Measurements from ENCODE around the gene PPP2CA. TPM values are rescaled to one million over a fixed set of nuclear protein-coding genes. Genes with fewer than 3 reads are reported as not detected.

PPP2CA gene
- total RNA-seq, 1 donor from 2014 or later = 126 TPM

DNA sequence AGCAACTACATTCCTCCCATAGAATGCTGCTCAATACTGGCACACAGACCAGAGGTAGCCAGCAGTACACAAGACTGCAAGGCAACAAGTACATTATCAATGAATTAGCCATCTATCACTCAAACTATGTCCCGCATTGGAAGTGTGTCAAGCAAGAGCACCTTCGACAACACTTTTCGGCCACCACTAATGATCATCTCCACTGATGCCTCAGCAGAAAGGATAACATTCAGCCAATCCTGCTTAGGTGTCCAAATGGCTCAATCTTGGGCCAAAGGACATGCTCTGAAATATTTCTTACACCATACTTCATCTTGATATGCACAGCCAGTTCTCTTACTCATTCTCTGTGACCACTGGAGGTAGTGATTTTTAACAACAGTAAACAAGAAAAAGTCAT lies 74.2 kb downstream of the PPP2CA start:
- Mint-ChIP-seq H3K9me3 (no peaks in the 10 kb centered on the region), H3K4me3 (no peak overlapping the region), H3K36me3 (peaks cover 33% of the 10 kb centered on the region), H3K4me1 (peaks cover 2% of the 10 kb centered on the region), H3K27ac (no peak overlapping the region), H3K27me3 (ENCODE audit: low read depth) (no peaks in the 10 kb centered on the region)
- DNase-seq (ENCODE audit: low spot score in 2 of 2, unreplicated experiment in 2 of 2) = no peak
- TF ChIP-seq, protein P1, sequence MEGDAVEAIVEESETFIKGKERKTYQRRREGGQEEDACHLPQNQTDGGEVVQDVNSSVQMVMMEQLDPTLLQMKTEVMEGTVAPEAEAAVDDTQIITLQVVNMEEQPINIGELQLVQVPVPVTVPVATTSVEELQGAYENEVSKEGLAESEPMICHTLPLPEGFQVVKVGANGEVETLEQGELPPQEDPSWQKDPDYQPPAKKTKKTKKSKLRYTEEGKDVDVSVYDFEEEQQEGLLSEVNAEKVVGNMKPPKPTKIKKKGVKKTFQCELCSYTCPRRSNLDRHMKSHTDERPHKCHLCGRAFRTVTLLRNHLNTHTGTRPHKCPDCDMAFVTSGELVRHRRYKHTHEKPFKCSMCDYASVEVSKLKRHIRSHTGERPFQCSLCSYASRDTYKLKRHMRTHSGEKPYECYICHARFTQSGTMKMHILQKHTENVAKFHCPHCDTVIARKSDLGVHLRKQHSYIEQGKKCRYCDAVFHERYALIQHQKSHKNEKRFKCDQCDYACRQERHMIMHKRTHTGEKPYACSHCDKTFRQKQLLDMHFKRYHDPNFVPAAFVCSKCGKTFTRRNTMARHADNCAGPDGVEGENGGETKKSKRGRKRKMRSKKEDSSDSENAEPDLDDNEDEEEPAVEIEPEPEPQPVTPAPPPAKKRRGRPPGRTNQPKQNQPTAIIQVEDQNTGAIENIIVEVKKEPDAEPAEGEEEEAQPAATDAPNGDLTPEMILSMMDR (IDR thresholded peaks at IDR 0.05; ENCODE audit: unreplicated experiment) = no peak

DNA sequence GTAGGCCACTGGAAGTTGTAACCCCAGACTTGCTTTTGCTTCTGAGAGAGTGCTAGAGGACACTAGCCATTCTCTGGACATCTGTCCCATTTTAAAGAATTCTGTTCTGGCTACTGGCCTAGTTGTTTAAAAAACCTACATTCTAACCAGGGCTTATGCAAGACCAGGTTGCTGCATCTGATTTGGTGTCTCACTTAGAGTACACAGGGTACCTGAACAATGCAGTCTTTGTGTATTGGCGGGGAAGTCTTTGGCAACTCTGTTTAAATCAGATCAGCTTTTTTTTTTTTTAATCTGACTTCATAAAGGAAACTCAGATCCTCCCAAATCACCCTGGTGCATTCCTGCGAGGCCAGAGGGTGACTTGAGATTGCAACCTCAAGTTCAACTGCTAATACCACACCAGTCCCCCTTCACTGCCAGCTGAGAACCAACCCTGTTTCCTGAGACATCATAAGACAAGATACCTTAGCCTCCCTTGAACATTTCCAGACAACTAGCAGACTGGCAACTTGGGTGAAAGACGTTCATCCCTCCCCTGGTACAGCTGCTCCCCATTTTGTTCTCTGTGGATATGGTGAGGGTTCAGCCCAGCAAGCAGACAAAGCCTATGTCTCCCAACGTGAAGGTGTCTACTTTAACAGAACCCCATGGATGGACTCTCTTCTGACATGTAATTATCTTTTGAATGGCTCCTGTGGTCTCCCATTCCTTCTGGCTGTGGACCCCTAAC lies 76.1 kb downstream of the PPP2CA start:
- H3K27me3 Mint-ChIP-seq (ENCODE audit: low read depth) = no peaks in the 10 kb centered on the region
- peak in 1 of 2 experiments; percentile 21 for DNase-seq (ENCODE audit: low spot score in 2 of 2, unreplicated experiment in 2 of 2)
- peaks cover 27% of the 10 kb centered on the region for H3K36me3 Mint-ChIP-seq
- no peak overlapping the region for H3K4me3 Mint-ChIP-seq
- no peaks in the 10 kb centered on the region for H3K9me3 Mint-ChIP-seq
- TF ChIP-seq, protein P1 (IDR thresholded peaks at IDR 0.05; ENCODE audit: unreplicated experiment) = no peak
- H3K4me1 Mint-ChIP-seq = peaks cover 3% of the 10 kb centered on the region
- peak overlapping the region; percentile 47 for H3K27ac Mint-ChIP-seq

DNA sequence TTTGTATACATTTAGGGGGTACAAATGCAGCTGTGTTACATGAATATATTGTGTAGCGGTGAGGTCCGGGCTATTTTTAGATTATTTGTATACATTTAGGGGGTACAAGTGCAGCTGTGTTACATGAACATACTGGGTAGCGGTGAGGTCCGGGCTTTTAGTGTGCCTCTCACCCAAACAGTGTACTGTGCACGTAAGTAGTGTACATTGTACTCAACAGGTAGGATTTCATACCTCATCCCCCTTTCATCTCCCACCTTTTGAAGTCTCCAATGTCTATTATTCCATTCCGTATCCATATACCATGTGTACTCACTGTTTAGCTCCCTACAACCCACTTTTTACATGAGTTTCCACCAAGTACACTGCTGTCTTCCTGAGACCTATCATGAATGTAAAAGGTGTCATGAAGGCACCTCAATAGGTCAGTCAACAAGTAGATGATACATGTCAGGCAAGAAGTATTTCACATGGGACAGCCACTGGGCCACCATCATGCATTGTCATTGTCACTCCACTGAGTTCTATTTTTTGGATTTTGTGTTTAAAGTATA lies 76.8 kb downstream of the PPP2CA start:
- TF ChIP-seq, protein P1 (IDR thresholded peaks at IDR 0.05; ENCODE audit: unreplicated experiment) = no peak
- Mint-ChIP-seq H3K4me3 (no peak overlapping the region), H3K27ac (peak overlapping the region; percentile 58), H3K9me3 (no peaks in the 10 kb centered on the region), H3K27me3 (ENCODE audit: low read depth) (no peaks in the 10 kb centered on the region), H3K36me3 (peaks cover 27% of the 10 kb centered on the region), H3K4me1 (peaks cover 10% of the 10 kb centered on the region)
- no peak for DNase-seq (ENCODE audit: low spot score in 2 of 2, unreplicated experiment in 2 of 2)

DNA sequence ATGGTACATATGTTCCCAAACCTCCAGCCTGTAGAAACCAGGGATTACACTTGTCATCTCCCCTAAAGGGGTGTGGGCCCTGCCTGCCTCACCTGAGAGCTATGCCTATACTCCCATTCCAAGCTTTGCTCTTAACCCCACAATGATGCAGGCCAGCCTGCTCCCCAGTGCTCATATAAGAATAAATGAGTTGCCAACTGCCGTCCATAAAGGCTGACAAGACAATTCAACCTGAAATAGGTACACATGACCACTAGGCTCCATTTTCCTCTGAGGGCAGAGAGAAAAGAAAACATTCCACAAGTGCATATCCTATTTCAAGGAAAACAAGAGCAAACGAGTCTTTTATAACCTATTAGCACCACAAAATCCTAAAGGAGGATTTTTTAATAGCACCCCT lies 77.6 kb downstream of the PPP2CA start:
- Mint-ChIP-seq H3K36me3 (peaks cover 20% of the 10 kb centered on the region), H3K4me3 (no peak overlapping the region), H3K27me3 (ENCODE audit: low read depth) (no peaks in the 10 kb centered on the region), H3K27ac (peak overlapping the region; percentile 33), H3K9me3 (no peaks in the 10 kb centered on the region), H3K4me1 (peaks cover 13% of the 10 kb centered on the region)
- TF ChIP-seq, protein P1 (IDR thresholded peaks at IDR 0.05; ENCODE audit: unreplicated experiment) = no peak
- DNase-seq (ENCODE audit: low spot score in 2 of 2, unreplicated experiment in 2 of 2) = peak in 1 of 2 experiments; percentile 36

DNA sequence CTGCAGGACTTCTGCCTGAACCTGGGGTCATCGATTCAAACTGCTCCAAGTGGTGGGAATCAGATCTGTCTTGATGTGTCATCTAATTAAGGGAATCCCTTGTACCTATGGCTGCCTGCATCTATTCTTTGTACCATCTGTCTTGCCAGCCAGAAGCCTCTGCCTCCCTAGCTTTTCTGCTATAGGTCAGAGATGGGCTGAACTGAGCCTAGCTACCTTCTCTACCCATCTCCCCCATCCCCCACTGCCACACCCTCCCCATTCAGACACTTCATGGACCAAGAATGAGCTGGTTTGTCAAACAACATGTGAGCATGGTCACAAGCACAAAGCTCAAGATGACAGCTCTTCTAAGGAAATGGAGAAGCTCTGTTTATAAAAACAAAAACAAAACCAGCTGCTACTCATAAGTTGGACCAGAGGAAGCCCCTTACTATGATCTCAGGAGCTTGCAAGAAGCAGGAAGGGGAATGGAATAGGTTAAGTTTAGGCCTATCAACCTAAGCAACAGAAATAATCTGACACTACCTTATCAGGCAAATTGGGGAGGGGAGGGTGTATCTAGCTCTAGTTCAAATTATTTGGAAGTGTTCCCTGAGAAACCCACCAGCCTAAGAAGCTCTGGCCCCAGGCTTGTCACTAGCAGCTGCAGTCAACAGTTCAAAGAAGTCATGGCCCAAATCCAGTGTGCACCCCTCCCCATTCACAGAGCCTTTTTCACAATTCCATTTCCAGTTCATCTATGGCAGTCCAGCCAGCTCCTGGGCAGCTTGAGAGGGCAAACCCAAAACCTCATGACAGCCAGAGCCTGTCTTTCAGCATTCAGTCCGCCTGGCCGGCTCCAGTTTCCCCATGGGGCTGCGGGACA lies 79.0 kb downstream of the PPP2CA start:
- DNase-seq (ENCODE audit: low spot score in 2 of 2, unreplicated experiment in 2 of 2) = peak in 1 of 2 experiments; percentile 25
- TF ChIP-seq, protein P1 (IDR thresholded peaks at IDR 0.05; ENCODE audit: unreplicated experiment) = no peak
- Mint-ChIP-seq H3K27ac (no peak overlapping the region), H3K9me3 (no peaks in the 10 kb centered on the region), H3K4me1 (peaks cover 13% of the 10 kb centered on the region), H3K4me3 (no peak overlapping the region), H3K36me3 (peaks cover 13% of the 10 kb centered on the region), H3K27me3 (ENCODE audit: low read depth) (no peaks in the 10 kb centered on the region)

Data from mesothelial cell of epicardium (in vitro differentiated cells).